HG03575 (cell line): ENCODE results near the gene YWHAH.

Experiments
- ATAC-seq: cut with Tn5 transposase; IDR thresholded peaks from one replicate; pipeline ENCODE4 v1.9.1; 2021; ENCODE audit not compliant: unreplicated experiment, insufficient number of reproducible peaks, low FRiP score; ENCODE audit errors: extremely low read depth

The YWHAH gene

GRCh38 chr22:31943978-31944699, at the start of gene YWHAH:
YWHAH (plus strand) TSS chr22:31944535; CDS start chr22:31944734, 199 bp downstream.
- ATAC-seq = no peak

GRCh38 chr22:31895411-31896123, 48.8 kb upstream of the YWHAH start:
- no peak for ATAC-seq

GRCh38 chr22:31896472-31896871, 47.9 kb upstream of the YWHAH start:
- no peak for ATAC-seq

GRCh38 chr22:31897842-31898805, 46.2 kb upstream of the YWHAH start:
- no peak for ATAC-seq

- ATAC-seq = no peak
These were observed 45.4 kb upstream of the YWHAH start for GRCh38 chr22:31898926-31899325.

GRCh38 chr22:31899669-31900068, 44.7 kb upstream of the YWHAH start:
- no peak for ATAC-seq

- no peak for ATAC-seq
These were observed 42.8 kb upstream of the YWHAH start for GRCh38 chr22:31901388-31902137.

GRCh38 chr22:31904651-31905050, 39.7 kb upstream of the YWHAH start:
- ATAC-seq = no peak

GRCh38 chr22:31905356-31905755, 39.0 kb upstream of the YWHAH start:
- no peak for ATAC-seq

- no peak for ATAC-seq
These were observed 38.2 kb upstream of the YWHAH start for GRCh38 chr22:31906086-31906485.

- no peak for ATAC-seq
These were observed 37.8 kb upstream of the YWHAH start for GRCh38 chr22:31906569-31906968.

GRCh38 chr22:31909977-31910376, 34.4 kb upstream of the YWHAH start:
- ATAC-seq = no peak

GRCh38 chr22:31911565-31912406, 32.5 kb upstream of the YWHAH start:
- no peak for ATAC-seq

- ATAC-seq = no peak
These were observed 32.0 kb upstream of the YWHAH start for GRCh38 chr22:31912407-31912743.

- no peak for ATAC-seq
These were observed 28.7 kb upstream of the YWHAH start for GRCh38 chr22:31915586-31915985.

GRCh38 chr22:31917227-31917921, 27.0 kb upstream of the YWHAH start:
- no peak for ATAC-seq

GRCh38 chr22:31919730-31920129, 24.6 kb upstream of the YWHAH start:
- no peak for ATAC-seq

GRCh38 chr22:31920306-31920705, 24.0 kb upstream of the YWHAH start:
- no peak for ATAC-seq
